HG02610 (cell line): Measurements from ENCODE around the gene ANKS1A.

ENCODE experiments used
- ATAC-seq: cut with Tn5 transposase; IDR thresholded peaks from one replicate; pipeline ENCODE4 v1.9.1; 2021; ENCODE audit warnings: mild to moderate bottlenecking, moderate library complexity; ENCODE audit not compliant: unreplicated experiment

ANKS1A gene

GRCh38 chr6:35016502-35017321 is 127.7 kb downstream of the ANKS1A start:
- no peak for ATAC-seq

- ATAC-seq: no peak
Observed at GRCh38 chr6:35017411-35018181, 128.5 kb downstream of the ANKS1A start.

DNA sequence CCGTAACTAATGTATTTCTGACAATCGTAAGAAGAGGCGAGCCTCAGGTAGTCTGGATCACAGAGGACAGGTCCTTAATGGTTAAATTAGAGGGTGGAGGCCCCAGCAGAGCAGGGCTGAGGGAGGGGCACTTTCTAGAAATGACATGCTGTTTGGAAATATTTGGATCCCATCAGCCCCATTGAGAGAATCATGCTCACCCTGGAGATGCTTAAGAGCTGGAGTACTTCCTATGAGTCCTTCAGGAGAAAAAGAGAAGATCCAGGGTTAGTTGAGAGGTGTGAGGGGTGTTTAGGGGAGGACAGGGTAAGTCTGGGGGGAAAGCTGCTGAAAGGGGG is 129.1 kb downstream of the ANKS1A start:
- no peak for ATAC-seq

GRCh38 chr6:35018746-35019145 is 129.7 kb downstream of the ANKS1A start:
- no peak for ATAC-seq

GRCh38 chr6:35019171-35019570 is 130.1 kb downstream of the ANKS1A start:
- ATAC-seq: no peak

- no peak for ATAC-seq
Observed at GRCh38 chr6:35019831-35020230, 130.8 kb downstream of the ANKS1A start.

GRCh38 chr6:35021004-35021403 is 131.9 kb downstream of the ANKS1A start:
- no peak for ATAC-seq

- no peak for ATAC-seq
Observed at GRCh38 chr6:35023091-35024000, 134.3 kb downstream of the ANKS1A start.

DNA sequence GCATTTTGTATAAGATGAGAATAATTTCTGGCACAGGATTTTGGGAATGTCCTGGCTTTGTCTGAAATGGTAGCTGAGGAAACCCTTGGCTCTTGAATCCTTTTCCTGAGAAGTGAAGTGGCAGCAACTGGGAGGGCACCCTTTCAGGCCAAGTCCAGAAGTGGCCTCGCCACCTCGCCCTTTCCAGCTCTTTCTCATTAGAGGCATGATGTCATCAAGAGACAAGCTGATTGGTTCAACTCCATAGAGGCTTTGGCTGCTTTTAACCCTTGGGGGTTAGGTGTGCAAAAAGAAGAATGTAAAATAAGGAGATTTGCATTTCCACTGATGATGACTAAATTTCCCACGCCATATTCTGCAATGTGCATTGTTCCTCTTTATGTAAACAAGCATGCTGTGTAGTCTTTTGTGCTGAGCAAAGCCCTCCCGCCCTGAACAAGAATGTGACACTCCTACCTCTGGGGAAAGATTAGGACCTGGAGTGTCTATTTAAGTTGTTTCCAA is 135.5 kb downstream of the ANKS1A start:
- no peak for ATAC-seq

DNA sequence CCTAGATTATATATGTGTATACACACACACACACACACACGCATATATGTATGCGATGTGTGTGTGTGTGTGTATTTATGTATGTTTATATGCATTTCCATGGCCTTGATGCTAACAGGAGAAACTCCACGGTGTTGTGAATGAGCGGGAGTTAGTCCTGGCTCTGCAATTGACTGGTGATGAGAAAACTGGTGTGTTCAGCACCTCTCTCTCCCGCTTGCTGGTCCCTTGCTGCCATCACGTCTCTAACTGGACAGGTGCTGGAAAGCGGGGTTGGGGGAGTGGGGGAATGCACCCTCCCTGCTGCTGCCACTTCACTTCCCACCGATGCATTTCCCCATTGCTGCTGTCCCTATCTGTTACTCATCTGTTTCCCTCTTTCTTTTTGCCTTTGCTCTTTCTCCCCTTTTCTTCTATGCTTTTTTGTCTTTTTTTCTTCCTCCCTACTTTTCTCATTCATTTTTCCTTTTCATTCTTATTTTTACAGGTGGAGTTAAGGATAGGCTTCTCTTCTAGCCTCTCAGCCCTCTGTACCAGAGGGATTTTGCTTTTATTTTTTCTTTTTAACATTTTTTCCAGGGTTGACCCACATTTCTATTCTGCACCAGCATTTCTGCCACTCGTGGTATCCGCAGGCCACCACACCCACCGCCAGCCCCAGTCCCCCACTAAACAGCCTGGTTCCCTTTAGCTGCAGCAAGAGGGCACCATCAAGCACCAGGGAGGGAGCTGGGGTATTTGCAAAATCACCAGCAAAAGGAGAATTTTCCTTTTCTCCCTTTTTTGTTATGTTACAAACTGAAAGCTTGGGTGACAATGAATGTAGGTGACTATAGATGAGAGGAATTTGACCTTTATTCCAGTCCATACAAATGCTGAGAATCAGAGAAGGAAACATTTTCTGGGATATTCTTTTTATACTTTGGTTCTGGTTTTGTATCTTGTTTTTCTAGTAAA is 136.5 kb downstream of the ANKS1A start:
- no peak for ATAC-seq

GRCh38 chr6:35026434-35027222 is 137.6 kb downstream of the ANKS1A start:
- ATAC-seq: no peak

DNA sequence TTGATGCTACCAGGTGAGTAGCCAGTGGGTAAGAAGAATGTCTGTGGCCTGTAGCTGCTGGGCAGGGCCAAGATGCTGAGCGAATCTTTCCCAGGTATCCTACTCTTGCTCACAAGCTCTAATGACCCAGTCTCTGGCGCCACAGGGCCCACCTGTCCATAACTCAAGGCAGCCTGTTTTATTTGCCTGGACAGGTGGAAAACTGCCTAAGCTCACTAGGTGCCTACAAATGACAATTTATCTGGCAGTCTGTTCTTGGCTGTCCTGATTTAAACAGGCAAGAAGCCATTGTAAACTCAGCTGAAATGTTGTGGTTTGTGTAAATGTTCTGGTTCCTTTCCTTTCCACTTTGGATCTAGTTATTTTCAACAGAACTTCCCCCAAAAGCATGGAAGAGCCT is 138.8 kb downstream of the ANKS1A start:
- ATAC-seq: no peak

- no peak for ATAC-seq
Observed at GRCh38 chr6:35028781-35029769, 140.0 kb downstream of the ANKS1A start.

DNA sequence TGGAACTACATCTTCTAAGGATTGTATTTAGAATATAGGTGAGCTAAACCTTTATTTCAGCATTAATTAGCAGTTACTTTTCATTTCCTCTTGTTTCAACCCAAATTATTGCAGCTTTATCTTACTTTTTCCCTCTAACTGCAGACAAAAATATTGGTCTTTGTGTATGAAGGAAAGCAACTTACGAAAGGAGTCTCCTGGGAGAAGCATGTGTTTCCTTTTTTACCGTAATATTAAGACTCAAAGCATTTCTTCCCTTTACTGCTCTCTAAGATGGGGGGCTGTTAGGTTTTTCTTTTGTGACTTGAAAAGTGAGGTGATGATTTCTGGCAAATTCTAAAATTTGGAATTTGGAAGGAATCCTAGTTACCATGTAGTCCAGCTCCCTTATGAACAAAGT is 141.0 kb downstream of the ANKS1A start:
- no peak for ATAC-seq

GRCh38 chr6:35031611-35032529 is 142.8 kb downstream of the ANKS1A start:
- ATAC-seq: no peak

DNA sequence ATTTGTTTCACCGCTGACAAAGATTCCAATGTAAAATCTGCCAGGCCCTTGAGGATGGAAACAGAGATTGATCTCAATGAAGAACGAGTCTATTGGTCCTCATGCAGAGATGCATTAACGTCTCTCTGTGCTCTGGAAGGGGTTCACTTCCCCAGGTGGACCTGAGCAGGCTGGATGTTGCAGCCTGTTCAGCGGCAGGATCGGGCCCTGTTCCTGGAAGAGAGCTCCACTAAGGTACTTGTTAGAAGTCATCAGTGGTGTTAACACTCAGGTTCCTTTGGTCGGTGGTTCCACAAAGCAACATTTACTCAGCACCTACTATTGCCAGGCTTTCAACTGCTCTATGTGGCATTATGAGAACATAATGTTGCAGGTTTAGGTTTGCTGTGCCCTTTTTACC is 144.6 kb downstream of the ANKS1A start:
- ATAC-seq: no peak
